NCI-H2196 (cell line): ENCODE results near the gene BMP6.

Experiments
- DNase-seq: peaks from one replicate; lab custom pipeline; 2025; ENCODE audit not compliant: unreplicated experiment; lab: John Stamatoyannopoulos, UW

Gene BMP6

DNA sequence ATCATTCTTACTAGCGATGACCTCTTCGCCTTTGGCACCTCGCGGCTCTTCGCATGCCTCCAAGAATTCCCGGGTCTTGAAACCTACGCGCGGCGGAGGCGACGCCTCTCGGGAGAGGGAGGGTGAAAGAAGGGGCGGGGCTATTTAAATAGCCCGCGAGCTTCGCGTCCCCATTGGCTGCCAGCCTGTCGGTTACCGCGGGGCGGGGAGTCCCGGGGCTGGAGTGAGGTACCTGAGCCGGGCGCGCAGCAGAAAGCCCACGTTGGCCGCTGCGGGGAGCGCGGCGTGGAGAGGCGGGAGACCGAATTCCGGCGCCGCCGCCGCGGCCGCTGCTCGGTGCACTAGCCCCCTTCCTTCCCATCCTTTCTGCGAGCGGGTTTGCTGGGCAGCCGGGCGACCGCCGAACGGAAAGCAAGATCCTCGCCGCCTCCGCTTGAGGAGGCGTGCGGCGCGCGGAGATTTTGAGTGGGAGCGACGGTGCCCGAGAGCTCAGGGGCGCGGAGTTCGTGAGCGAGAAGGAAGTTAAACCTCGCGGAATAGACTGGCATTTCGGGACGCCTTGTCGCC, at the start of gene BMP6:
Gene BMP6, plus strand, starts transcription at position 251 of the 567 bp plus-strand sequence. CDS start 857 bp downstream, outside the sequence.
- peak; percentile 88 for DNase-seq

DNA sequence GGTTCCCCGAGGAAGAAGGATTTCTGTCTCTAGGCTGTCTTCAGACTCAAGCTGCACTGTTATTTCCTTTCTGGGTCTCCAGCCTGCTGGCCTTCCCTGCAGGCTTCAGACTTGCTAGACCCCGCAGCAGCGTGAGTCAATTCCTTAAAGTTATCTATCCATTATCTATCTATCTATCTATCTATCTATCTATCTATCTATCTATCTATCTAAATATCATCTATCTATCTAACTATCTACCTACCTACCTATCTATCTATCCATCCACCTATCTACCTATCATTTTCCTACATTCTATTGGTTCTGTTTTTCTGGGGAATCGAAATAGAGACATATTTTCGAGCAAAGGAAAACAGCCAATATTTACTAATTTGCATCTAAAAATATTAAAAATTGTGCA, 48.7 kb upstream of the BMP6 start:
- no peak for DNase-seq

DNA sequence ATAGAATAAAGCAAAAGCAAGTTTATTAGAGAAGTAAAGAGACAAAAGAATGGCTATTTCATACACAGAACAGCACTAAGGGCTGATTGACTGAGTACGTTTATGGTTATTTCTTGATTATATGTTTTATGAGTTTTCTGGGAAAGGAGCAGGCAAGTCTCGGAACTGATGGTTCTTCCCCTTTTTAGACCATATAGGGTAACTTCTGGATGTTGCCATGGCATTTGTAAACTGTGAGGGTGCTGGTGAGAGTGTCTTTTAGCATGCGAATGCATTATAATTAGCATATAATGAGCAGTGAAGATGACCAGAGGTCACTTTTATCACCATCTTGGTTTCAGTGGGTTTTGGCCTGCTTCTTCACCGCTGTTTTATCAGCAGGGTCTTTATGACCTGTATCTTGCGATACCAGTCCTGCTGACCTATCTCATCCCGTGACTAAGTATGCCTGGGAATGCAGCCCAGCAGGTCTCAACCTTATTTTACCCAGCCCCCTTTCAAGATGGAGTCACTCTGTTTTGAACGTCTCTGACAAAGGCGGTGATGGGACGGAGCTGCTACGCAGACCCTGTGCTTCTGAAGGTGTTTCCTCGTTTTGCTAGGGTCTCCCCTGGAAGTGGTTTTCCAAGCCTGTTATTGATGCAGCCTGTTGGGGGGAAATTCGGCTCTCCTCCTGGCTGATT, 45.4 kb upstream of the BMP6 start:
- no peak for DNase-seq

DNA sequence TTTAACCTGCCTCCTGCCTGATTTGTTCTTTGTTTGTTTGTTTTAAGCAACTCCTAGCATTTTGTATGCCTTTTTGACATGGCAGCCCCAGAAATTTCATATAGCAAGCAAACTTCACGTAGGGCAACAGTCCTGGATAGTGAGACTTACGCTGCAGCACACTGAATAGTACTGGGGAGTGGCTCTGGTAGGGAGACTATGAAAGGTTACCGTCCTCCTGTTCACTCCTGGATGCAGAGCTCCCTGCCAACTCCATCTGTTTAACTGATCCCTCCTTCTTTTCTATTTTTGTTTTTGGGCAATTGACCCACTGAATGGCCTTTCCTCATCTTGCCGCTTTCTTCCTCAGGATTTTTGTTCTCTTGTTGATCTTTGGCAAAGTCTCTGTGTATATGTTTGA, 44.5 kb upstream of the BMP6 start:
- no peak for DNase-seq

DNA sequence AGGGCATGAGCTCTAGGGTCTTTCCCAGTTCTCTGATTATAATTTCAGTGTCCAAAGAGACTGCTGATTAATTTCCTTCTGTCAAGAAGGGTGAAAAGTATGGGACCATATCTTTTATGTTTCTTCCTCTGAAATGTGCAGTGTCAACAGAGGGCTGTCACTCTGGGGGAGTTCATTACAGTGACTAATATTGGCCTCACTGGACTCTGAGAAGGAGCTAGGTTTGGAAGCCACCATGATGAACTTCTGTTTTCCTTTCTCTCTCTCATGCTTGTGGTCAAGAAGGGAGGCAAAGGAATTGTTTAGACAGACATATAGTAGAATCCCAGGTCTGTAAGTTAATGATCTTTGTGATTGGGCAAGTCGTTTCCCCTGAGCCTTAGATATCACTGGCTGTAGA, 41.8 kb upstream of the BMP6 start:
- no peak for DNase-seq

DNA sequence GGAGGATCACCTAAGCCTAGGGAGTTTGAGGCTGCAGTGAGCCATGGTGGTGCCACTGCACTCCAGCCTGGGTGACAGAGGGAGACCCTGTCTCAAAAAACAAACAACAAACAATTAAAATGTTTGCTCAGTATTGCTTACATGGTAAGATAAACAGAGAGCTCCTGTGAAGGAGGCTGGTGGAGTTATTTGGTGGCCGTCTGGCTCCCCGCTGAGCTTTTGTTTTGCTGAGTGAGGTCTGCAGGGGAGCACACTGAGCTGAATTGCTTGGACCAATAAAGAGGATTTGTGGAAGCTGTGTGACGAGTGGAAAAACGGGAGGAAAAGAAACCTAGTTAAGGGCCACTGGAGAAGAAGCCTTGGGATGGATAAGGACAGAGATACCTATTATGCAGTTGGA, 41.1 kb upstream of the BMP6 start:
- peak; percentile 4 for DNase-seq

DNA sequence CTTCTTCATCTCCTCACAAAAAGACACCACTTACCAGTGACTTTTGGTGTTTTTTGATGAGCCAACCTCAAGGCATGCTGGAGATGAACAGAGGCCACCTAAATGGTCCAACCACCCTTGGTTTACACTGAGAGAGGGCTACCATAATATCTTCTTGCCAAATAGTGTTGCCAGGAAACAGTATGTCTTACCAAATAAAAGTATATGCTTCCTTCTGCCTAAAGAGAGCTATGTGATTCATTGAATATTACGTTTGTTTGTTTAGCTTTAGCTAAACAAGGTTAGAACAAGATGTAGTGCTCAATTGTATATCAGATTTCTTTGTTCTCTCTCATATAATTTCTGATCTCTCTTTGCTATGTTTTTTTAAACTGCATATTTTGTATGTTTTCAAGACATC, 40.6 kb upstream of the BMP6 start:
- DNase-seq: no peak

DNA sequence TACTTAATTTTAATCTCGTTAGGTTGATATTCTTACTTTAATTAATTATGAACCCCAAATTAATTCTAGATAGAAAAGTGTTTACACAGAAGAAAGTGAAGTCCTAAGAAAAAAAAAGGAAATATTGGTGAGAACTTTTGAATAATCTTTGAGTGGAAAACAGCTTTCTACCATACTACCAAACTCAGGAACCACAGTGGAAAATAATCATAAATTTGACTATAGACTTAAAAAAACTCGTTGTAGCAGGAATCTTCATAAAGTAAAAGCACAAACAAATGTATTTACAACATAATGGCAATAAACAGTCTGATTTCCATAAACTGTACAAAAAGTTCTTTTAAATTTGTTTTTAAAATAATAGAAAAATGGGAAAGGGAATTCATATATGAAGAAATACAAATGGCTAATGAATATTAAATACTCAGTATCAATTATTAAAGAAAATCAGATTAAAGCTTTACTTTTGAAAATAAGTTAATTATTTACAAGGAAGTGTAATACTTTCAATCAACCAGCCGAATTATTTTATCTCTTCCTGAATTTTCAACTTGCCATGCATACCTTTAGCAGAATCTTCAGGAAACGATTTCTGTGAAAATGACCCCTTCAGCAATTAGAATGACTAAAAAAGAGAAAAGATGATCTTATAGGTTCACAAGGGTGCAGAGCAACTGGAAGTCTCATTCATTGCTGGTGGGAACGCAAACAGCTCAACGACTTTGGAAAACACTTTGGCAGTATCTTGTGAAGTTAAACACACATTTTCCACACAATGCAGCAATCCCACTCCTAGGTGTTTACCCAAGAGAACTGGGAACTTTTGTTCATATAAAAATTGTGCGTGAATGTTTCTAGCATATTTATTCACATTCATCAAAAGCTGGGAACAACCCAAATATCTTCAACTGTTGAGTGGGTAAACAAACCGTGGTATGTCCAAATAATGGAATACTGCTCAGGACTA, 38.5 kb upstream of the BMP6 start:
- no peak for DNase-seq

DNA sequence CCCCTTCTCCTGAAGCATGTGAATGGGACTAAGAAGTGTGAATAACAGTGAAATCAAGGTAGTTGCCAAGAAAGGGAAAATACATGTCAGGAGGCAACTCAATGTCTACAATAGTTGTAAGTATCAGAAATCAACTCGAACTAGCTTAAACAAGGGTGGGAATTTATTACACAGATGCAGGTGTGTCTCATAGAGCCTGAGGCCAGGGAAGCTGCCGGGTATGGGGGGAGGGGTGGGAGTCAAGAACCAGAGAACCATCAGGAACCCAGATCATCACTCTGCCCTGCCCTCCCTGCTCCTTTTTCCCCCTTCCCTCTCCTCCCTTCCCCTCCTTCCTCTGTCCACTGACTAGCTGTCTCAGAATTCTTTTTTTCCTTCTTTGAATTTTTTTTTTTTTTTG, 34.9 kb upstream of the BMP6 start:
- DNase-seq: no peak

DNA sequence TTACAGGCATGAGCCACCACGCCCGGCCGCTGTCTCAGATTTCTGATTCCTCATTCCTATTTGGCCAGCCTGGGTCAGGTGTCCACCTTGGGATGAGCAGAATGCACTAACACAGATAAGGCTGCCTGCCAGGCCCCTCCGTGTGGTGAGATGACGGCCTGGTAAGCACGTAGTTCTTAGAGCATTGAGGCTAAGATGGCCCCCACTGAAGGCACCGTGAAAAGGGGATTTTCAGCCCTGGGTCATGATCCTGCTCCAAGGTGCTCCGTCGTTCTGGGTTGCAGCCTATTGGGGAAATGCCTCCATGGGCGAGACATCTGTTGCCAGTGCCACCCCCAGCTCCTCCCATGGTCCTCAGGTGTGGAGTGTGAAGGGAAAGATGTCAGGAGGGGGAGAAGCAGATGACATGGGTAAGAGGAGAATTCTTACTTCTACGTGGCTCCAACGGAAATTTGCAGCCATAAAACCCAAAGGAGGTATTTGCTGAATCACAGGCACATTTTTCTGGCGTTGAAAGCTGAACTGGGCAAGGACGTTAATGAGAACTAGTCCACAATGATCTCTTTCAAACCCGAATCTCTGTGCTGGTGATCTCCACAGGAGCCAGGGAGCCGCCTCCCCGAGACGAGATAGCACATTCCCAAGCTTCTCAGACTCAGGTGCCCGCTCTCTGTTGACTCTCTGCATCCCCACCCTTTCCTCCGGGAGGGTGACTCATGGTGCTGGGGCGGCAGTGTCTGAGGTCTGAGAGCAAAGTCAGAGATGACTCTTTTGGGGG, 34.0 kb upstream of the BMP6 start:
- no peak for DNase-seq

DNA sequence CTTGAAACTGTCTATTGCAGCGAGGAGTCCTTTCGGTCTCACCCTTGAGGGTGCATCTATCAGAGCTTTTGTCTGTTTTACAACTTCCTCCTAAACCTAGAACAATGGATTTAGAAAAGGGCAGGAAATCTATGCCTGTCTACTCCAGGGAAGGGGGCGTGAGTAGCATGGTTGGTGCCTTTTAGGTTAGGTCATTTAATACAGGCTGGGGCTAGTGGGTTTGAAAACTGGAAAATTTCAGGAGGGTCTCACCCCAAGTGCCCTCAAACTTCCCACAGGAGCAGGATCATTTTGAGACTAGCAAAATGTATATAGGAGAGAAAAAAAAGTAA, 33.5 kb upstream of the BMP6 start:
- DNase-seq: no peak

DNA sequence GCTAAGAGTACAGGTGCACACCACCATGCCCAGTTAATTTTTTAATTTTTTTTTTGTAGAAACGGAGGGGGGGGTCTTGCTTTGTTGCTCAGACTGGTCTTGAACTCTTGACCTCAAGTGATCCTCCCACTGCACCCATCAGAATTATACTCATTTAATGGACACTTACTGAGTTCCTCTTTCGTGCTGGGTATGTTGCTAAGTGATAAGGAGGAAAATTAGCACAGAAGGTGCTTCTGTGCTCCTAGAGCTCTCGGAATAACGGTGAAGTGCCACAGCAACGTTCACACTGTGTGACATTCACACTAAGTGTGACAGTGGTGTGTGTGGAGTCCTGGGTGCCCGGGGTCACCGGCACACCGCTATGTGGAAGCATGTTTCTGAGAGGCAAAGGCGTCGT, 32.1 kb upstream of the BMP6 start:
- DNase-seq: no peak

DNA sequence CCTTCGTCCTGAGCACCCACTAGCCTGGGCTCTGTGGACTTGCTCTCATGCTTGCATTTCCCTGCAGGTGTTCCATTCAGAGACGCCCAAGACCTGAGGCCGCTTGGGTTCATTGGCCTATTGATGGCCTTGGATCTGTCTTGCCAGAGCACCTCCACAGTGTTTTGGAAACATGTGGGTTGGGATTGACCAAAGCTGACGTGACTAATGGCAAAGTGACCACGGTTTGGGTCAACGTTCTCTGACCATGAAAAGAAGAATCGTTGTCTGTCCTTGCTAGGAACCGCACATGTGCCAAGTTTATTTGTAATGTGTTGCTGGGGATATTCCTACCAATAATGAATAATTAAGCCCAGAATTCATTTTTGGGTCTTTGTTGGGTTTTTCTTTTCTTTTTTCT, 29.8 kb upstream of the BMP6 start:
- DNase-seq: no peak

DNA sequence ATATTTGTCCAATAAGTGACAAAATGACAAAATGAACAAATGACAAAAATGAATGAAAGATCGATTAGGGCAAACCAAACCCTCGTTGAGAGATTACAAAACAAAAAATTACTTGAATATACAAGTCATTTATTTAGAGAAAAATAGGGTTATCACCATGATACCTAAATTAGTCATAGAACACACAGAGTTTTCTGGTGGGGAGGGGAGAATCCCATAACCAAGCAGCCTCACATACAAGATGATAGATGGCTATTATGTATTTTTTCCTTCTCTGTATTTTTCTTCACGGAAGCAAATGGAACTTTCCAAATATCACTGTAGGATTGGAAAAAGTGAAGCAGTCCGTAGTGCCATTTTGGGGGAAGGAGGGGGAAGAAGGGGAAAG, 28.5 kb upstream of the BMP6 start:
- DNase-seq: no peak

DNA sequence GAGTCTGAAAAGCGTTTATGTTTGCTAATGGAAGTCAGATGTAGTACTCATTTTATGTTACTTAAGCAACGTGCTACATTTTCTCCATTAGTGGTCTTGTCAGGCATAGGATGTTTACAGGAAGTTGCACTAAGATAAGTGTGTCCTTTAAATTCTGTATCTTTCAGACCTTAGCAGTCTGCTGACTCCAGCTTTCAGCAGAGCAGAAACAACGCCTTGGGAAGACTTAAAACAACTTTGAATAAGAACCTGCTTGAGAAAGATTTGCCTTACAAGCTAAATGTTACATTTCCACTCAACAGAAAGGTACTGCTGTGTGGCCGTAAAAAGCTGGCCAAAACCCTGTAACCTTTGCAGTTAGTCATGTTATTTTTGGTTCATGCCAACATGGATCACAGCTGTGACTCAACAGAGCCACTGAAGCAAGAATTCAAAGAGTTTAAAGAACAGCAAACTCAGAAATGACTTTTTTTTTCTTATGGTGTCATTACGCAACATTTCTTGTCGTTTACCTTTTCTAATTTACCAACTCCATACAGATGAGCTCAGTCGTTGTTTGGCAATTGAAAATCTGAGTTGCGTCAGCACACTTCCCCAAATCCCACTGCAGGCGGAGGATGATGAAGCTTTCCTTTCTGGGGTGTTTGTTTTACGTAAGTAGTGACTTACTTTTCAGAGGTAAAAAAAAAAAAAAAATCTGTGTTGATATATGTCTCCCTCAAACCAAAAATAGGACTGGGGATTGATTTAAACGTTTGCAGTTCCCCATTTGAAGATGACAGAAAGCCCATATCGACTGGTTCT, 27.9 kb upstream of the BMP6 start:
- DNase-seq: no peak

DNA sequence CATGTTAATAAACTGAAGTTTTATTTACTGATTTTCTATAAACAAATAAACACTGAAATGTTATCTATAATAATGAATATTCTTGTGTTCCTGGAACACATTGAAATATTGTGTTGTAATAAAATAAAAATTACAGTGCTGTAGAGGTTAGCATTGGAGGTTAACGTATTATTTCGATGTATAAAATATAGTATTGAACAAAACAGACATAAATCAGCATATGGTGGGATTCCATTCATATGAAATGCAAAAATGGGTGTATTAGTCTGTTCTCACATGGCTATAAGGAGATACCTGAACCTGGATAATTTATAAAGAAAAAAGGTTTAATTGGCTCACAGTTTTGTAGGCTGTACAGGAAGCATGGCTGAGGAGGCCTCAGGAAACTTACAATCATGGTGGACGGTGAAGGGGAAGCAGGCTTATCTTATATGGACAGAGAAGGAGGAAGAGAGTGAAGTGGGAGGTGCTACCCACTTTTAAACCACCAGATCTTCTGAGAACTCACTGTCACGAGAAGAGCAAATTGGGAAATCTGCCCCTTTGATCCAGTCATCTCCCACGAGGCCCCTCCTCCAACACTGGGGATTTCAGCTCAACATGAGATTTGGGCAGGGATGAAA, 24.6 kb upstream of the BMP6 start:
- no peak for DNase-seq

DNA sequence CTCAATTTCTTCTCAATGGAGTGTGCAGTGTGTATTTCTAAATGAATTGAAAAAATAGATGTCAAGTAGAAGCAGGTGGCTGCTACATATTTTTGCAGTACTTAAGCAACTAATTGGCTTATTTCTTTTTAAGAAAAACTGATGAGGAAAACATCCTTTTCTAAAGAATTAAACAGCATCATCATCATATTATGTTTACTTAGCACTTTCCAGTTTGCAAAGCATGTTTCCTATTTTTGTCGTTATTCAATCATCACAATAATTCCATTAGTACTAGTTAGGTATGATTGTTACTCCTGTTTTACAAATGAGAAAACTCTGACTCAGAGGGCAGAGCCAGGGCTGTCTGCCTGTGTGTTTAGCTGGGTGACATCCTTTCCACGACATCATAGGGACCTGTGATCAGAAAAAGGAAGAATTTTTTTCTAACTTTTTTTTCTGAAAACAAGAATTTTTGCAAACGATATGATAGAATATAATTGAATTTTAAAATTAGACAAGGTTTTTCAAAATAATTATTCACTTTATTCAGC, 22.7 kb upstream of the BMP6 start:
- no peak for DNase-seq

DNA sequence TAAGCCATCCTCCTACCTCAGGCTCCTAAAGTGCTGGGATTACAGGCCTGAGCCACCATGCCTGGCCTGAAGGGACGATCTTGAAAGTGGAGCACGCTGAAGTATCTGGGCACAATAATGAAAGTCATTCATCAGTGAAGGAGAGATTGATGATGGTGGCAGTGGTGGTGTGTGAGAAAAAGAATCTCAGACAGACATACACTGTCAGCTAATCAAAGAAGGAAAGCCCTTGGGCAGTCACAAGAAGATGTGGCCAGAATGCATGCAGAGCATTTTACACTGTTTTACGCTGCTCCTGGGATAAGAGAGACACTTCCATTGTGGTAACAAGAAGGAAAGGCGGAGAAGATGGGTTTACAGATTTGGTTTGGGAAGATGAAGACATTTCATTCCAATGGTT, 20.4 kb upstream of the BMP6 start:
- DNase-seq: no peak

DNA sequence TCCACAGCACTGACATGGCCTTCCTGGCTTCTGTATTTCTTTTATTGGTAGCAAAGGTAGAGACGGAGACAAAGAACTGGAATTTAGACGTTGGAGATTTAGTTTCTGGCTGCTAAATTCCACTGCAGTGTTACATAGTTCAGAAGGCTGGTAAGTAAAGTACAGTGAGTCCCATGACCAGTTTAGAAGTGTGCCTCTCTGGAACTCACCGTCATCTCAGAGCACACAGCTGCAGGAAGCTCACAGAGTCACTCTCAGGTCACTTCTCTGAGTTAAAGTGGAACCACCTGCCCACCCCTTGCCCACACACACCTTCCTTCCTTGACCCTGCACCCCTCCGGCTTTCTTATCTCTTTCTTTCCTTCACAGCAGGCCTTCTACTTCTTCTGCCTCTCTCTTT, 19.6 kb upstream of the BMP6 start:
- no peak for DNase-seq

DNA sequence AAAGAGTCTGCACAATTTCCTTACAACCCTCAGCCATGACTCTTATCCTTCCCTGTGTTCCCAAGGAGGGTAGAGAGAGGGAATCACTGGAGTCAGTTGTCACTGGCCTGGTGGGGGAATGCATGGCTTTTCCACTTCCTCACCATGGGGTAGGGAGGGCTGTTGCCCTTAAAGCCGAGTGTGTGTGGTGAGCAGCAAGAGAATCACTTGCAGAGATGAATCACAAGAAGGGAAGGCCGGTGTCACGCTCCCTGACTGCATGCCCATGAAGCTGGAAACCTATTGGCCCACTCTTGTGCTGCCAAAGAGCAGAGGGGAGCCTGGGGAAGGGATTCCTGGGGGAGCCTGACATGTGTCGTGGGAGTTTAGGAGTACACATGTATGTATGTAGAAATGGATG, 18.1 kb upstream of the BMP6 start:
- no peak for DNase-seq
